SU-DHL-6 (cell line): ENCODE data around the gene RIN3.

ENCODE experiments used
- H2AFZ ChIP-seq: fragments of 200-600 bp; sonication (generic); 2 replicates; pipeline ENCODE4 v1.6.1; 2014; ENCODE audit warnings: low read depth, mild to moderate bottlenecking, moderate library complexity, mixed read lengths, antibody characterized with exemption, low read length; ENCODE audit not compliant: severe bottlenecking
- H3F3A ChIP-seq: fragments of 200-600 bp; shearing (Covaris generic); 2 replicates; pipeline ENCODE4 v1.6.0; 2016; ENCODE audit warnings: antibody characterized with exemption, mild to moderate bottlenecking; ENCODE audit not compliant: insufficient read depth
- H3K27ac ChIP-seq: fragments of 200-600 bp; sonication (generic); 2 replicates; pipeline ENCODE4 v1.5.1; 2016; ENCODE audit warnings: low read depth, mild to moderate bottlenecking, low read length, moderate library complexity, mixed read lengths
- H3K27me3 ChIP-seq: fragments of 200-600 bp; sonication (generic), shearing (Covaris generic); 2 replicates; pipeline ENCODE4 v1.6.0; 2014; ENCODE audit warnings: mild to moderate bottlenecking, low read length
- H3K36me3 ChIP-seq: fragments of 200-600 bp; sonication (generic); 2 replicates; pipeline ENCODE4 v1.6.1; 2014; ENCODE audit warnings: mild to moderate bottlenecking, low read length, mixed read lengths
- H3K4me2 ChIP-seq: fragments of 300-600, 200-600 bp; shearing (Covaris generic), sonication (generic); 2 replicates; pipeline ENCODE4 v1.6.0; 2014; ENCODE audit warnings: low read length, low read depth, mild to moderate bottlenecking; ENCODE audit not compliant: poor library complexity, severe bottlenecking
- H3K4me3 ChIP-seq: fragments of 200-600 bp; sonication (generic); 2 replicates; pipeline ENCODE4 v1.5.1; 2014; ENCODE audit warnings: antibody characterized with exemption, low read length, mild to moderate bottlenecking, mixed read lengths; ENCODE audit not compliant: insufficient read depth, poor library complexity, severe bottlenecking
- H3K79me2 ChIP-seq: fragments of 200-600 bp; sonication (generic); 2 replicates; pipeline ENCODE4 v1.6.1; 2014; ENCODE audit warnings: mild to moderate bottlenecking, low read length, moderate library complexity; ENCODE audit not compliant: insufficient read depth
- H3K9ac ChIP-seq: fragments of 200-600 bp; sonication (generic); 2 replicates; pipeline ENCODE4 v1.7.0; 2014; ENCODE audit warnings: mild to moderate bottlenecking, low read length
- H3K9me2 ChIP-seq: fragments of 200-600 bp; sonication (generic); replicated peaks from 2 replicates; pipeline ENCODE4 v1.6.1; 2014; ENCODE audit warnings: low read length; ENCODE audit not compliant: insufficient read depth
- H3K9me3 ChIP-seq: fragments of 200-600 bp; sonication (generic); 2 replicates; pipeline ENCODE4 v1.6.1; 2014; ENCODE audit warnings: low read length, mixed read lengths; ENCODE audit not compliant: insufficient read depth
- H4K20me1 ChIP-seq: fragments of 200-600 bp; sonication (generic); 2 replicates; pipeline ENCODE4 v1.6.1; 2014; ENCODE audit warnings: low read depth, mild to moderate bottlenecking, antibody characterized with exemption, low read length, moderate library complexity, mixed read lengths
- CTCF ChIP-seq: fragments of 200-600 bp; sonication (generic); IDR thresholded peaks from one replicate; pipeline ENCODE4 v1.5.1; 2017; ENCODE audit warnings: antibody characterized with exemption, mild to moderate bottlenecking, low read length, moderate library complexity; ENCODE audit not compliant: insufficient read depth, poor library complexity, severe bottlenecking
- EZH2phosphoT487 ChIP-seq: fragments of 200-600 bp; sonication (generic), shearing (Covaris generic); conservative IDR thresholded peaks from 2 replicates; pipeline ENCODE4 v1.6.1; 2018; ENCODE audit warnings: mild to moderate bottlenecking, antibody characterized with exemption, low read length, moderate library complexity, mixed read lengths

Gene RIN3

GRCh38 chr14:92507174-92507768 is 6.3 kb upstream of the RIN3 start:
- Histone ChIP-seq H3K4me3 (no peak overlapping the region), H3K27ac (no peak overlapping the region), H3K36me3 (no peaks in the 10 kb centered on the region), H3K4me2 (no peak overlapping the region), H4K20me1 (no peaks in the 10 kb centered on the region), H3K79me2 (no peaks in the 10 kb centered on the region), H3K9ac (no peak overlapping the region), H3K9me2 (no peaks in the 10 kb centered on the region), H2AFZ (no peak overlapping the region), H3K9me3 (no peaks in the 10 kb centered on the region), H3K27me3 (no peaks in the 10 kb centered on the region), H3F3A (no peaks in the 10 kb centered on the region)
- no peak for TF ChIP-seq CTCF
- TF ChIP-seq EZH2phosphoT487 = no peak

GRCh38 chr14:92510972-92511371 is 2.6 kb upstream of the RIN3 start:
- H3K4me2 ChIP-seq = no peak overlapping the region
- no peak for TF ChIP-seq CTCF
- no peak for TF ChIP-seq EZH2phosphoT487
- no peaks in the 10 kb centered on the region for H3K79me2 ChIP-seq
- no peaks in the 10 kb centered on the region for H3K9me3 ChIP-seq
- no peaks in the 10 kb centered on the region for H3K36me3 ChIP-seq
- H2AFZ ChIP-seq = no peak overlapping the region
- no peak overlapping the region for H3K4me3 ChIP-seq
- no peaks in the 10 kb centered on the region for H3K9me2 ChIP-seq
- H3F3A ChIP-seq = no peaks in the 10 kb centered on the region
- H4K20me1 ChIP-seq = no peaks in the 10 kb centered on the region
- no peaks in the 10 kb centered on the region for H3K27me3 ChIP-seq
- no peak overlapping the region for H3K27ac ChIP-seq
- no peak overlapping the region for H3K9ac ChIP-seq

- H3K9me2 ChIP-seq = no peaks in the 10 kb centered on the region
- no peak overlapping the region for H3K4me3 ChIP-seq
- TF ChIP-seq EZH2phosphoT487 (no peak), CTCF (no peak)
- H3K36me3 ChIP-seq = no peaks in the 10 kb centered on the region
- H3F3A ChIP-seq = no peaks in the 10 kb centered on the region
- H3K9ac ChIP-seq = no peak overlapping the region
- H4K20me1 ChIP-seq = no peaks in the 10 kb centered on the region
- H2AFZ ChIP-seq = no peak overlapping the region
- no peaks in the 10 kb centered on the region for H3K79me2 ChIP-seq
- no peaks in the 10 kb centered on the region for H3K9me3 ChIP-seq
- H3K4me2 ChIP-seq = no peak overlapping the region
- no peak overlapping the region for H3K27ac ChIP-seq
- no peaks in the 10 kb centered on the region for H3K27me3 ChIP-seq
These were observed 1.9 kb upstream of the RIN3 start for GRCh38 chr14:92511453-92512238.
